RWPE2 (cell line): ENCODE data around the gene PPIA.
A peak's percentile ranks its signal among the peaks of the same experiment; 100 is the strongest.

Source experiments
- ATAC-seq: fragments of 200-7000 bp; cut with Tn5 transposase; 3 replicates; pipeline ENCODE4 v1.9.1; 2021; ENCODE audit warnings: low read depth
- DNase-seq: peaks from one replicate; pipeline ENCODE4 v3.0.0-alpha.2; 2020; ENCODE audit warnings: low spot score
- H3K27ac ChIP-seq: fragments of 450-650 bp; 2 replicates; pipeline ENCODE4 v1.5.1; 2017; ENCODE audit warnings: mild to moderate bottlenecking; ENCODE audit not compliant: poor library complexity, severe bottlenecking
- H3K27me3 ChIP-seq: fragments of 250-450 bp; sonication (Bioruptor Pico); 2 replicates; pipeline ENCODE4 v1.5.1; 2021; ENCODE audit warnings: mild to moderate bottlenecking, moderate library complexity; ENCODE audit not compliant: insufficient read depth, poor library complexity, severe bottlenecking
- H3K36me3 ChIP-seq: fragments of 250-450 bp; sonication (Bioruptor Pico); 2 replicates; pipeline ENCODE4 v1.5.1; 2020; ENCODE audit warnings: low read depth, mild to moderate bottlenecking, moderate library complexity
- H3K4me1 ChIP-seq: fragments of 250-450 bp; sonication (Bioruptor Pico); 2 replicates; pipeline ENCODE4 v1.5.1; 2021; ENCODE audit warnings: mild to moderate bottlenecking, moderate library complexity; ENCODE audit not compliant: insufficient read depth, poor library complexity, severe bottlenecking
- H3K4me3 ChIP-seq: fragments of 250-450 bp; sonication (Bioruptor Pico); 2 replicates; pipeline ENCODE4 v1.5.1; 2021; ENCODE audit warnings: mild to moderate bottlenecking, moderate library complexity; ENCODE audit not compliant: severe bottlenecking
- H3K9me3 ChIP-seq: fragments of 250-450 bp; sonication (Bioruptor Pico); 2 replicates; pipeline ENCODE4 v1.5.1; 2021; ENCODE audit warnings: mild to moderate bottlenecking, moderate library complexity; ENCODE audit not compliant: severe bottlenecking
- CTCF ChIP-seq: fragments of 450-650 bp; IDR thresholded peaks from one replicate; pipeline ENCODE4 v1.5.1; 2017; ENCODE audit warnings: mild to moderate bottlenecking, moderate library complexity; ENCODE audit not compliant: poor library complexity, severe bottlenecking

Gene PPIA

GRCh38 chr7:44750424-44750823 is 46.1 kb upstream of the PPIA start:
- no peak for TF ChIP-seq CTCF
- ATAC-seq (no peak), DNase-seq (no peak)
- Histone ChIP-seq H3K9me3 (no peaks in the 10 kb centered on the region), H3K4me1 (peaks cover 16% of the 10 kb centered on the region), H3K27ac (no peak overlapping the region), H3K36me3 (peaks cover 29% of the 10 kb centered on the region), H3K27me3 (no peaks in the 10 kb centered on the region), H3K4me3 (no peak overlapping the region)

- DNase-seq, result no peak
- no peak for ATAC-seq
- Histone ChIP-seq H3K27me3 (no peaks in the 10 kb centered on the region), H3K27ac (no peak overlapping the region), H3K9me3 (no peaks in the 10 kb centered on the region), H3K4me1 (peaks cover 16% of the 10 kb centered on the region), H3K36me3 (peaks cover 29% of the 10 kb centered on the region), H3K4me3 (no peak overlapping the region)
- TF ChIP-seq CTCF, result no peak
Observed at GRCh38 chr7:44750921-44751571, 45.4 kb upstream of the PPIA start.

DNA sequence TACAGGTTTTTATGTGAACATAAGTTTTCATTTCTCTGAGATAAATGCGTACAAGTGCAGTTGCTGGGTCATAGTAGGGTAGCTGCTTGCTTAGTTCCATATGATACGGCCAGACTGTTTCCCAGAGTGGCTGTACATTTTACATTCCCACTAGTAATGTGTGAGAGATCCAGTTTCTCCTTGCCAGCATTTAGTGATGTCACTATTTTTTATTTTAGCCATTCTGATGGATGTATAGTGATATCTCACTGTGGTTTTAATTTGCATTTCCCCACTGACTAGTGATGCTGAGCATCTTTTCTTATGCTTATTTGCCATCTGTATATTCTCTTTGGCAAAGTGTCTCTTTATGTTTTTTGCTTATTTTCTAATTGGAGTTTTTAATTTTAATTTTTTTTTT is 43.7 kb upstream of the PPIA start:
- DNase-seq (no peak), ATAC-seq (no peak)
- no peak for TF ChIP-seq CTCF
- Histone ChIP-seq H3K27me3 (no peaks in the 10 kb centered on the region), H3K4me1 (peaks cover 14% of the 10 kb centered on the region), H3K4me3 (no peak overlapping the region), H3K27ac (no peak overlapping the region), H3K9me3 (no peaks in the 10 kb centered on the region), H3K36me3 (peaks cover 42% of the 10 kb centered on the region)

DNA sequence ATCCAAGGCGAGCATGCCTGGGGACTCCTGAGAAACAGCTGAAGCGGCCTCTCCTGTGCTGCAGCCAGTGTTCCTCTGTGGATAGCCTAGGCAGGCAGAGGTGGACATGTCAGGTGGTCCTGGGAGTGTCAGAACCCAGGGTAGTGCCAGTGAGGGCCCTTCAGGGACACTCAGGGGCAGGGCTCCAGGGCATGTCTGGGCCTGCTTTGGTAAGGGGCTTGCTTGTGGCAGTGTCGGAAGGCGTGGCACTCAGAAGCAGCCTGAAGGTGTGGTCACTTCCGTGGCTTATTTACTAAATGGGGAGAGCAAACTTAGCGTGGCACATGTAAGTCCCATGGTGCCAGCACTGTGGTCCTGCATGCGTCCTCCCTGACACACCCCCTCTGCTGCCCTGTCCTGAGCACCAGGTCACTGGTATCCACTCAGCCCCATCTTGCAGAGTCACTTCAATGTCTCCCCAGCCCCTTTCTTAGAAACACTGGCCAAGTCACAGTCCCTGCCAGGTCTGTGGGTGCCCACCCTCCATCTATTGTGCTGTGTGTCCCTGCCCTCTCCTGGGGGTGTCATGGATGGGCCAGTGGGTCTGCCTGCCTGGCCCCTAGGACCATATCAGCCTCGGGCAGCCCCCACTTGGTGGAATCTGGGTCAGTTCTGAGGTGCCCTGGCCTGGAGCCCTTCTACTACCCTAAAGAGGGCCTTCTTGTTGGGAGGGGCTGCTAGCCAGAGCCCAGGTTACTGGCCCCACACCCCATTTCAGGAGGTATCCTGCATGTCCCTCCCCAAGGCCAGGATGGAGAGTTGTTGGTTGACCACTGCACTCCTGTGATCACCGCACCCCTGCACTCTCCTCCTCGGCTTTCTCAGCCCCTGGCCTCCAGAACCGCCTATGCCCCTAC is 41.4 kb upstream of the PPIA start:
- DNase-seq (no peak), ATAC-seq (0 out of 3 replicates have a peak, but pooled peaks have one; percentile 24)
- H3K36me3 ChIP-seq, result peaks cover 45% of the 10 kb centered on the region
- H3K4me3 ChIP-seq, result no peak overlapping the region
- no peak for TF ChIP-seq CTCF
- no peaks in the 10 kb centered on the region for H3K9me3 ChIP-seq
- H3K4me1 ChIP-seq, result peaks cover 8% of the 10 kb centered on the region
- H3K27me3 ChIP-seq, result no peaks in the 10 kb centered on the region
- no peak overlapping the region for H3K27ac ChIP-seq
